Liver (tissue), 3 donors: Measurements from ENCODE around the gene DOCK1.

ENCODE experiments used
- RAD21 ChIP-seq, 2 donors: IDR thresholded peaks; 2 replicates each; pipeline ENCODE4 v1.6.1; 2016; ENCODE audit warnings: antibody characterized with exemption in 2 of 2, mild to moderate bottlenecking in 2 of 2
- TF ChIP-seq, protein P1 (sequence below): fragments of 150-350 bp; IDR thresholded peaks from 2 replicates; pipeline ENCODE4 v1.5.1; 2017; ENCODE audit warnings: improper control_type of control experiment, low read depth, low read length; ENCODE audit not compliant: missing input control
- donor health status: healthy.
- donor health status: healthy.

DNA sequence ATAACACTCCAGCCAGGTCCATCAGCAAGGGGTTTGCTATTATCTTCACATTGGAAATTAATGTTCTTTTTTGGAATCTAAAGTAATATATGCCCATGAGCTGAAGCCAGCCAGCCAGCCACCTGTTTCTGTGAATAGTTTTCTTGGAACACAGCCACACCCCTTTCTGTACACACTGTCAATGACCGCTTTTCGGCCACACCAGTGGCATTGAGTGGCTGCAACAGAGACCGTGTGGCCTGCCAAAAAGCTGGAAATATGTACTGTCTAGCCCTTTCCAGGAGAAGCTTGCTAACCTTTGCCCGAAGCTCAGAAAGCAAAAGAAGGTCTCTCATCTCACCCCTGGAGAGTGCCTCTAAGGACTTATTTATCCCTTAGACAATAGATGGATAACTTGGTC, 545.4 kb downstream of the DOCK1 start:
- TF ChIP-seq RAD21 (IDR thresholded peaks at IDR 0.05): no peak
- TF ChIP-seq, protein P1, sequence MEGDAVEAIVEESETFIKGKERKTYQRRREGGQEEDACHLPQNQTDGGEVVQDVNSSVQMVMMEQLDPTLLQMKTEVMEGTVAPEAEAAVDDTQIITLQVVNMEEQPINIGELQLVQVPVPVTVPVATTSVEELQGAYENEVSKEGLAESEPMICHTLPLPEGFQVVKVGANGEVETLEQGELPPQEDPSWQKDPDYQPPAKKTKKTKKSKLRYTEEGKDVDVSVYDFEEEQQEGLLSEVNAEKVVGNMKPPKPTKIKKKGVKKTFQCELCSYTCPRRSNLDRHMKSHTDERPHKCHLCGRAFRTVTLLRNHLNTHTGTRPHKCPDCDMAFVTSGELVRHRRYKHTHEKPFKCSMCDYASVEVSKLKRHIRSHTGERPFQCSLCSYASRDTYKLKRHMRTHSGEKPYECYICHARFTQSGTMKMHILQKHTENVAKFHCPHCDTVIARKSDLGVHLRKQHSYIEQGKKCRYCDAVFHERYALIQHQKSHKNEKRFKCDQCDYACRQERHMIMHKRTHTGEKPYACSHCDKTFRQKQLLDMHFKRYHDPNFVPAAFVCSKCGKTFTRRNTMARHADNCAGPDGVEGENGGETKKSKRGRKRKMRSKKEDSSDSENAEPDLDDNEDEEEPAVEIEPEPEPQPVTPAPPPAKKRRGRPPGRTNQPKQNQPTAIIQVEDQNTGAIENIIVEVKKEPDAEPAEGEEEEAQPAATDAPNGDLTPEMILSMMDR: no peak
